Measurements from ENCODE around the gene OSTF1.

Gene OSTF1

DNA sequence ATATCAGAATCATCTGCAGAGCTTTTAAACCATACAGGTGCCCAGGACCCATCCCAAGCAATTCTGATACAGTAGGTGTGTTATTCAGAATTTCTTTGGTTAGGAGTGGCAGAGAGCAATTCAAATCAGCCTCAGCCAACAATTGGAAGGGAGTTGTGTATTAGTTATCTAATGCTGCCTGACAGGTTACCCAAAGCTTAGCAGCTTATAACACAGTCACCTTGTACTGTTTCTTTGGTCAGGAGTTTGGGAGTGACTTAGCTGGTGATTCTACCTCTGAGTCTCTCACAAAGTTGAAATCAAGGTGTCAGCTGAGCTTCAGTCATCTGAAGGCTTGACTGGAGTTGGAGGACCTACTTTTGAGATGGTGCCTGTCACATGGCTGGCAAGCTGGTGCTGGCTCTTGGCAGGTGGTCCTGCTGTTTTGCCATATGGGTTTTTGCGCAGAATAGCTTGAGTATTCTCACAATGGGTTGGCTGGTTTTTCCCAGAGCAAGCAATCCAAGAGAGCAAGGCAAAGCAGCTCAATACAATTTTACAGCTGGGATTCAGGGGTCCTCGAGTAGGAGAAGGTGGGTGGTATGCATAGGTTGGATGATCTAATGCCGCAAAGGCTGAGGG lies 41.5 kb upstream of the OSTF1 start:
- no peak overlapping the region for H2AK5ac ChIP-seq (ENCODE audit: low read length, severe bottlenecking)
- no peak overlapping the region for H3K14ac ChIP-seq (ENCODE audit: low read length in 2 of 2)
- no peak overlapping the region for H2BK12ac ChIP-seq (ENCODE audit: low read length in 2 of 2)
- no peaks in the 10 kb centered on the region for H3K9me3 ChIP-seq (ENCODE audit: control insufficient read depth, low read length)
- no peak overlapping the region for H3K27ac ChIP-seq (ENCODE audit: low read length, poor library complexity, severe bottlenecking)
- no peak overlapping the region for H2BK15ac ChIP-seq (ENCODE audit: low read depth, poor library complexity, severe bottlenecking)
- H3K4me2 ChIP-seq (ENCODE audit: low read length, poor library complexity, severe bottlenecking) = no peak overlapping the region
- no peak overlapping the region for H2BK120ac ChIP-seq (ENCODE audit: low read depth, low read length)
- no peak overlapping the region for H4K91ac ChIP-seq (ENCODE audit: low read length)
- H2AFZ ChIP-seq (ENCODE audit: low read depth, low read length) = no peak overlapping the region
- DNase-seq = no peak
- H3K23ac ChIP-seq (ENCODE audit: low read length in 2 of 2) = no peak overlapping the region
- WGBS = 94% methylated on average over 1 of the region's 3 CpGs
- H2BK5ac ChIP-seq (ENCODE audit: low read depth, low read length, poor library complexity, severe bottlenecking) = no peak overlapping the region
- H3K4me3 ChIP-seq (ENCODE audit: insufficient read depth in 1 of 2, low read depth in 1 of 2, low read length in 2 of 2) = no peak overlapping the region
- H3K4me1 ChIP-seq (ENCODE audit: control insufficient read depth, insufficient read depth, low read depth, low read length) = no peaks in the 10 kb centered on the region
- no peak overlapping the region for H3K9ac ChIP-seq (ENCODE audit: low read length)
- no peak overlapping the region for H3K4ac ChIP-seq (ENCODE audit: low read depth in 1 of 2, low read length in 2 of 2)
- peaks cover 0 to 14% of the 10 kb centered on the region in 2 experiments for H3K27me3 ChIP-seq (ENCODE audit: control insufficient read depth in 1 of 2, insufficient read depth in 1 of 2, low read length in 2 of 2)
- H3K18ac ChIP-seq (ENCODE audit: low read depth in 1 of 2, low read length in 2 of 2) = no peak overlapping the region
- no peaks in the 10 kb centered on the region for H3K36me3 ChIP-seq (ENCODE audit: control insufficient read depth in 1 of 2, insufficient read depth in 2 of 2, low read depth in 1 of 2, low read length in 2 of 2)
- H4K8ac ChIP-seq (ENCODE audit: low read length) = no peak overlapping the region
- H3K79me1 ChIP-seq (replicated peaks; ENCODE audit: low read length, poor library complexity, severe bottlenecking) = no peaks in the 10 kb centered on the region

DNA sequence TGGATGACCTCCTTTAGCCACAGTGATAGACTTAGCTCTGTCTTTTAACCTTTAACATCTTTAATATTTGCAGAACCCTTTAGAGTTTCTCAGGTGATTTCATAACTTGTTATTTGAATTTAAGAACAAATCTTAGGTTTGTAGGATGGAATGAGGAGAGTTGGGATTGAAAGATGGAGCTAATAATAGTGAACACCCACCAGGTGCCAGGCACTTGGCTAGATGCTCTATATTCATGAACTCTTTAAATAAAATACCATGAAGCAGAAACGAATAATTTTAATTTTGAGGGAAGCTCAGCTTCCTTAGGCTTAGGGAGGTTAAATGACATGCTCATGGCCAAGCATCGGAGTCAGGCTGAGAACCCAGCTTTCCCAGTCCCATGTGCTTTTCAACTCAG lies 40.8 kb upstream of the OSTF1 start:
- Histone ChIP-seq H3K14ac (ENCODE audit: low read length in 2 of 2) (no peak overlapping the region), H4K8ac (ENCODE audit: low read length) (no peak overlapping the region), H3K4me1 (ENCODE audit: control insufficient read depth, insufficient read depth, low read depth, low read length) (no peaks in the 10 kb centered on the region), H3K9ac (ENCODE audit: low read length) (no peak overlapping the region), H2AFZ (ENCODE audit: low read depth, low read length) (no peak overlapping the region), H3K79me1 (replicated peaks; ENCODE audit: low read length, poor library complexity, severe bottlenecking) (no peaks in the 10 kb centered on the region), H2AK5ac (ENCODE audit: low read length, severe bottlenecking) (no peak overlapping the region), H2BK5ac (ENCODE audit: low read depth, low read length, poor library complexity, severe bottlenecking) (no peak overlapping the region), H3K4me2 (ENCODE audit: low read length, poor library complexity, severe bottlenecking) (no peak overlapping the region), H3K36me3 (ENCODE audit: control insufficient read depth in 1 of 2, insufficient read depth in 2 of 2, low read depth in 1 of 2, low read length in 2 of 2) (no peaks in the 10 kb centered on the region), H4K91ac (ENCODE audit: low read length) (no peak overlapping the region), H2BK12ac (ENCODE audit: low read length in 2 of 2) (no peak overlapping the region), H3K9me3 (ENCODE audit: control insufficient read depth, low read length) (no peaks in the 10 kb centered on the region), H3K18ac (ENCODE audit: low read depth in 1 of 2, low read length in 2 of 2) (no peak overlapping the region), H3K27ac (ENCODE audit: low read length, poor library complexity, severe bottlenecking) (no peak overlapping the region), H3K4me3 (ENCODE audit: insufficient read depth in 1 of 2, low read depth in 1 of 2, low read length in 2 of 2) (no peak overlapping the region), H2BK120ac (ENCODE audit: low read depth, low read length) (no peak overlapping the region), H3K4ac (ENCODE audit: low read depth in 1 of 2, low read length in 2 of 2) (no peak overlapping the region), H3K27me3 (ENCODE audit: control insufficient read depth in 1 of 2, insufficient read depth in 1 of 2, low read length in 2 of 2) (peaks cover 0 to 14% of the 10 kb centered on the region in 2 experiments), H3K23ac (ENCODE audit: low read length in 2 of 2) (no peak overlapping the region), H2BK15ac (ENCODE audit: low read depth, poor library complexity, severe bottlenecking) (no peak overlapping the region)
- no peak for DNase-seq
- WGBS = 94% methylated on average over 1 of the region's 2 CpGs

DNA sequence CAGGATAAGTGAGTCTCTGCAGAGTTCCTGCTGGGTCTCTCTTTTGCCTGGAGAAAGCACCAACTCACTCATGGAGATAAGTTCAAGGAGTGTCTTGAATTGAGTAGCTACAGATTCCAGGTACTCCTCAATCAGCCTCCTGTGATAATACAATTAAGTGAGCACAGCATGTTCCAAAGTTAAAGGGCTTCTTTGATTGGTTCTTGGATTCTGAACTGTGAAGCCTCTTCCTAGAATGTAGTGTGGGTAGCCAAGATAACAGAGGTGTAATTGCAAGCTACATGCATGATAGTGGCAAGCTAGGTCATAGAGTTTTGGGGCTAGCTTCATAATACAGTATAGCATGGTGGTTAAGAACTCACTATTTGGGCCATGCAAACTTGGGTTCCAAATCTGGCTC lies 37.0 kb upstream of the OSTF1 start:
- H3K4me3 ChIP-seq (ENCODE audit: insufficient read depth in 1 of 2, low read depth in 1 of 2, low read length in 2 of 2) = no peak overlapping the region
- no peaks in the 10 kb centered on the region for H3K4me1 ChIP-seq (ENCODE audit: control insufficient read depth, insufficient read depth, low read depth, low read length)
- DNase-seq = no peak
- H2AFZ ChIP-seq (ENCODE audit: low read depth, low read length) = no peak overlapping the region
- no peaks in the 10 kb centered on the region for H3K79me1 ChIP-seq (replicated peaks; ENCODE audit: low read length, poor library complexity, severe bottlenecking)
- no peaks in the 10 kb centered on the region for H3K36me3 ChIP-seq (ENCODE audit: control insufficient read depth in 1 of 2, insufficient read depth in 2 of 2, low read depth in 1 of 2, low read length in 2 of 2)
- no peak overlapping the region for H2BK12ac ChIP-seq (ENCODE audit: low read length in 2 of 2)
- H3K9me3 ChIP-seq (ENCODE audit: control insufficient read depth, low read length) = no peaks in the 10 kb centered on the region
- no peak overlapping the region for H3K9ac ChIP-seq (ENCODE audit: low read length)
- no peak overlapping the region for H3K18ac ChIP-seq (ENCODE audit: low read depth in 1 of 2, low read length in 2 of 2)
- no peak overlapping the region for H2BK120ac ChIP-seq (ENCODE audit: low read depth, low read length)
- peaks cover 0 to 6% of the 10 kb centered on the region in 2 experiments for H3K27me3 ChIP-seq (ENCODE audit: control insufficient read depth in 1 of 2, insufficient read depth in 1 of 2, low read length in 2 of 2)
- no peak overlapping the region for H4K8ac ChIP-seq (ENCODE audit: low read length)
- no peak overlapping the region for H3K4ac ChIP-seq (ENCODE audit: low read depth in 1 of 2, low read length in 2 of 2)
- H3K4me2 ChIP-seq (ENCODE audit: low read length, poor library complexity, severe bottlenecking) = no peak overlapping the region
- H3K27ac ChIP-seq (ENCODE audit: low read length, poor library complexity, severe bottlenecking) = no peak overlapping the region
- H3K14ac ChIP-seq (ENCODE audit: low read length in 2 of 2) = no peak overlapping the region
- H2BK5ac ChIP-seq (ENCODE audit: low read depth, low read length, poor library complexity, severe bottlenecking) = no peak overlapping the region
- H3K23ac ChIP-seq (ENCODE audit: low read length in 2 of 2) = no peak overlapping the region
- no peak overlapping the region for H4K91ac ChIP-seq (ENCODE audit: low read length)
- H2BK15ac ChIP-seq (ENCODE audit: low read depth, poor library complexity, severe bottlenecking) = no peak overlapping the region
- no peak overlapping the region for H2AK5ac ChIP-seq (ENCODE audit: low read length, severe bottlenecking)

DNA sequence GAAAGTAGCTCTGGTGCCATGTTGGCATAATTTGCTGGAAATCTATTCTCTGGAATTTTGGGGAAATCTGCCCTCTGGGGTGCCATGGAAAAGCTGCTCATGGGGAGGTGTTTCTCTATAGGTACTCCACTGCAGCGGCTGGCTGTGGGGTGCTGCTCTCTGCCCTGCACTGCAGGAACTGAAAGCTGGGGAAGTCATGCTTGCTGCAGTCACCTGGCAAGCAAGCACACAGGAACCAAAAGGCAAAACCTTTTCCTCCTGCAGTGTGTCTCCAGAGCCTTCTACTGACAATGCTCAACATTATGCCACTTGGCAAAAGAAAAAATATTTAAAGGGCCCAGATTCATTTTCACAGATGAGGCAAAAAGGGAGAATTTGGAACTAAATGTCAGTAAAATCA lies 34.4 kb upstream of the OSTF1 start:
- H3K79me1 ChIP-seq (replicated peaks; ENCODE audit: low read length, poor library complexity, severe bottlenecking) = no peaks in the 10 kb centered on the region
- no peak overlapping the region for H3K18ac ChIP-seq (ENCODE audit: low read depth in 1 of 2, low read length in 2 of 2)
- no peak overlapping the region for H3K4me3 ChIP-seq (ENCODE audit: insufficient read depth in 1 of 2, low read depth in 1 of 2, low read length in 2 of 2)
- H3K36me3 ChIP-seq (ENCODE audit: control insufficient read depth in 1 of 2, insufficient read depth in 2 of 2, low read depth in 1 of 2, low read length in 2 of 2) = no peaks in the 10 kb centered on the region
- no peak overlapping the region for H3K4ac ChIP-seq (ENCODE audit: low read depth in 1 of 2, low read length in 2 of 2)
- no peak overlapping the region for H2BK5ac ChIP-seq (ENCODE audit: low read depth, low read length, poor library complexity, severe bottlenecking)
- 83% methylated on average over 1 of the region's 1 CpG for WGBS
- H3K4me2 ChIP-seq (ENCODE audit: low read length, poor library complexity, severe bottlenecking) = no peak overlapping the region
- no peak overlapping the region for H2AFZ ChIP-seq (ENCODE audit: low read depth, low read length)
- H3K14ac ChIP-seq (ENCODE audit: low read length in 2 of 2) = no peak overlapping the region
- H3K9ac ChIP-seq (ENCODE audit: low read length) = no peak overlapping the region
- H4K8ac ChIP-seq (ENCODE audit: low read length) = no peak overlapping the region
- H3K23ac ChIP-seq (ENCODE audit: low read length in 2 of 2) = no peak overlapping the region
- H2BK120ac ChIP-seq (ENCODE audit: low read depth, low read length) = no peak overlapping the region
- H4K91ac ChIP-seq (ENCODE audit: low read length) = no peak overlapping the region
- no peaks in the 10 kb centered on the region for H3K9me3 ChIP-seq (ENCODE audit: control insufficient read depth, low read length)
- H2AK5ac ChIP-seq (ENCODE audit: low read length, severe bottlenecking) = no peak overlapping the region
- no peak for DNase-seq
- no peak overlapping the region for H3K27ac ChIP-seq (ENCODE audit: low read length, poor library complexity, severe bottlenecking)
- H2BK12ac ChIP-seq (ENCODE audit: low read length in 2 of 2) = no peak overlapping the region
- H3K27me3 ChIP-seq (ENCODE audit: control insufficient read depth in 1 of 2, insufficient read depth in 1 of 2, low read length in 2 of 2) = no peaks in the 10 kb centered on the region
- no peaks in the 10 kb centered on the region for H3K4me1 ChIP-seq (ENCODE audit: control insufficient read depth, insufficient read depth, low read depth, low read length)
- H2BK15ac ChIP-seq (ENCODE audit: low read depth, poor library complexity, severe bottlenecking) = no peak overlapping the region

Measured in mesenchymal stem cell (in vitro differentiated cells and primary cell).